PC-3 (cell line): ENCODE measurements around the gene GCM1. TPM values are rescaled to one million over a fixed set of nuclear protein-coding genes. Genes with fewer than 3 reads are reported as not detected.

Source experiments
- ATAC-seq: fragments of 200-7000 bp; cut with Tn5 transposase; 2 replicates; pipeline ENCODE4 v1.9.1; 2020; ENCODE audit warnings: mild to moderate bottlenecking, moderate library complexity
- BruUV-seq: library from RNA; stranded (reverse); fragments of 400-500 nt; replicated peaks from 2 replicates; lab custom pipeline; 2021; lab: Mats Ljungman, UMichigan
- CTCF ChIA-PET: fragments of 300-600 bp; sonication (Branson Sonifier 250); formaldehyde crosslinking; loops from one replicate; lab custom pipeline; 2022; ENCODE audit warnings: antibody characterized with exemption; lab: Charles Lee
- POLR2A ChIA-PET: fragments of 300-600 bp; sonication (Branson Sonifier 250); formaldehyde crosslinking; loops from one replicate; lab custom pipeline; 2022; ENCODE audit warnings: antibody characterized with exemption; ENCODE audit not compliant: unreplicated experiment; lab: Charles Lee
- DNase-seq: peaks from one replicate; pipeline ENCODE4 v3.0.0-alpha.2; 2015
- H2AFZ ChIP-seq: fragments of 300-600 bp; sonication (generic); 2 replicates; pipeline ENCODE4 v1.6.0; 2016; ENCODE audit warnings: antibody characterized with exemption, low read length
- H3F3A ChIP-seq: fragments of 300-600 bp; sonication (generic); one replicate; pipeline ENCODE4 v1.6.0; 2017; ENCODE audit warnings: antibody characterized with exemption, low read length, control low read depth, mild to moderate bottlenecking; ENCODE audit not compliant: unreplicated experiment
- H3K27ac ChIP-seq: fragments of 300-600 bp; sonication (generic); 2 replicates; pipeline ENCODE4 v1.5.1; 2016; ENCODE audit warnings: mild to moderate bottlenecking, low read length
- H3K27me3 ChIP-seq: fragments of 300-600 bp; sonication (generic); 2 replicates; pipeline ENCODE4 v1.6.1; 2016; ENCODE audit warnings: low read length, mixed read lengths
- H3K36me3 ChIP-seq: fragments of 300-600 bp; sonication (generic); 2 replicates; pipeline ENCODE4 v1.6.1; 2016; ENCODE audit warnings: low read depth, mixed run types, low read length, mixed read lengths
- H3K4me1 ChIP-seq: fragments of 300-600 bp; sonication (generic); 2 replicates; pipeline ENCODE4 v1.5.1; 2016; ENCODE audit warnings: low read length; ENCODE audit not compliant: insufficient read depth
- H3K4me2 ChIP-seq: fragments of 300-600 bp; sonication (generic); 2 replicates; pipeline ENCODE4 v1.6.0; 2016; ENCODE audit warnings: low read length
- H3K4me3 ChIP-seq: fragments of 300-600 bp; sonication (generic); 2 replicates; pipeline ENCODE4 v1.5.1; 2016; ENCODE audit warnings: mild to moderate bottlenecking, low read length, mixed read lengths
- H3K79me2 ChIP-seq: fragments of 300-600 bp; sonication (generic); 2 replicates; pipeline ENCODE4 v1.6.1; 2017; ENCODE audit warnings: low read length, mixed read lengths
- H3K9ac ChIP-seq: fragments of 300-600 bp; sonication (generic); 2 replicates; pipeline ENCODE4 v1.6.0; 2016; ENCODE audit warnings: mild to moderate bottlenecking, low read length
- H3K9me2 ChIP-seq: fragments of 300-600 bp; sonication (generic); replicated peaks from 2 replicates; pipeline ENCODE4 v1.6.1; 2016; ENCODE audit warnings: mixed run types, low read length, mixed read lengths
- H3K9me3 ChIP-seq: fragments of 300-600 bp; sonication (generic); 2 replicates; pipeline ENCODE4 v1.6.1; 2016; ENCODE audit warnings: low read length, mixed read lengths
- H4K20me1 ChIP-seq: fragments of 300-600 bp; sonication (generic); 2 replicates; pipeline ENCODE4 v1.6.1; 2016; ENCODE audit warnings: low read length, mixed read lengths
- EZH2 ChIP-seq: fragments of 300-600 bp; sonication (generic); IDR thresholded peaks from one replicate; pipeline ENCODE4 v1.6.1; 2017; ENCODE audit warnings: antibody characterized with exemption, mild to moderate bottlenecking, low read length; ENCODE audit not compliant: unreplicated experiment
- EZH2phosphoT487 ChIP-seq: fragments of 300-600 bp; sonication (generic); IDR thresholded peaks from 2 replicates; pipeline ENCODE4 v1.6.1; 2018; ENCODE audit warnings: mild to moderate bottlenecking, antibody characterized with exemption, low read length, borderline replicate concordance
- intact Hi-C: fragments of 100-400 bp; cut with micrococcal nuclease; formaldehyde crosslinking; loops from 2 replicates; pipeline ENCODE4 v1.9.0; 2023
- total RNA-seq: library from RNA; depleted of rRNA; stranded (reverse); fragments of >200 nt; gene quantifications from 2 replicates; pipeline ENCODE4 v1.2.3, GENCODE V29; 2014
- TF ChIP-seq, protein P1 (sequence below): fragments of 300-600 bp; sonication (generic); conservative IDR thresholded peaks from 2 replicates; pipeline ENCODE4 v1.5.1; 2017; ENCODE audit warnings: antibody characterized with exemption, low read depth, mild to moderate bottlenecking, low read length

GCM1 gene
- total RNA-seq, 1 experiment from 2014 or later = not detected

DNA sequence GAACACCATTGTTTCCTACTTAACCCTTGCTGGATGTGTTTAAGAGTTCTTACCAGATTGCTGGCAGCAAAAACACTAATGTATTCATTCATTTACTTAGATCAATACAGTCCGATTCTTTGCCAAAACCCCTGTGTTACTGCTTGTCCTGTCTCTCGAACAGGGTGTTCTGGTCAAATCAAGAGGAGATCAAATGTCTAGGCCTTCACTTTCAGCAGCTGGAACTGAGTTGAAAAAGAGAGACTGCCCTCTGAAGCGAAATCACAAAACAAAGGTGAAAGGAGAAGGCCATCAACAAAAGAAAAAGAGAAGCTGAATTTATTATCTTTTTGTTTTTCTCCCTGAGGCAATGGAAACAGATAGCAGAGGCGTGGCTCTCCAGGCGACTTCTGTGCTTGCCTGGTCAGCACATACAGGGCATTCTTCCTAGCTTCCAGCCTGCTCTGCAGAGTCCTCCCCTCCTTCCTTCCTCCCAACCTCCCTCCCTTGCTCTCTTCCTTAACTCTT, 44.1 kb upstream of the GCM1 start:
- Histone ChIP-seq H4K20me1 (no peaks in the 10 kb centered on the region), H3K27ac (no peak overlapping the region), H3K36me3 (no peaks in the 10 kb centered on the region), H3K9me2 (no peaks in the 10 kb centered on the region), H2AFZ (no peak overlapping the region), H3K4me3 (no peak overlapping the region), H3F3A (no peaks in the 10 kb centered on the region), H3K9ac (no peak overlapping the region), H3K4me1 (no peaks in the 10 kb centered on the region), H3K27me3 (no peaks in the 10 kb centered on the region), H3K9me3 (no peaks in the 10 kb centered on the region), H3K79me2 (no peaks in the 10 kb centered on the region), H3K4me2 (no peak overlapping the region)
- TF ChIP-seq EZH2 = no peak
- TF ChIP-seq, protein P1, sequence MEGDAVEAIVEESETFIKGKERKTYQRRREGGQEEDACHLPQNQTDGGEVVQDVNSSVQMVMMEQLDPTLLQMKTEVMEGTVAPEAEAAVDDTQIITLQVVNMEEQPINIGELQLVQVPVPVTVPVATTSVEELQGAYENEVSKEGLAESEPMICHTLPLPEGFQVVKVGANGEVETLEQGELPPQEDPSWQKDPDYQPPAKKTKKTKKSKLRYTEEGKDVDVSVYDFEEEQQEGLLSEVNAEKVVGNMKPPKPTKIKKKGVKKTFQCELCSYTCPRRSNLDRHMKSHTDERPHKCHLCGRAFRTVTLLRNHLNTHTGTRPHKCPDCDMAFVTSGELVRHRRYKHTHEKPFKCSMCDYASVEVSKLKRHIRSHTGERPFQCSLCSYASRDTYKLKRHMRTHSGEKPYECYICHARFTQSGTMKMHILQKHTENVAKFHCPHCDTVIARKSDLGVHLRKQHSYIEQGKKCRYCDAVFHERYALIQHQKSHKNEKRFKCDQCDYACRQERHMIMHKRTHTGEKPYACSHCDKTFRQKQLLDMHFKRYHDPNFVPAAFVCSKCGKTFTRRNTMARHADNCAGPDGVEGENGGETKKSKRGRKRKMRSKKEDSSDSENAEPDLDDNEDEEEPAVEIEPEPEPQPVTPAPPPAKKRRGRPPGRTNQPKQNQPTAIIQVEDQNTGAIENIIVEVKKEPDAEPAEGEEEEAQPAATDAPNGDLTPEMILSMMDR = no peak
- no peak for TF ChIP-seq EZH2phosphoT487
- POLR2A ChIA-PET = no interaction called here
- intact Hi-C loops = no loop called here
- BruUV-seq = no TSS peak
- no peak for DNase-seq
- peak; percentile 57; the same call in 1 of the 2 replicates for ATAC-seq
- CTCF ChIA-PET = no interaction called here

GRCh38 chr6:53189554-53189953, 40.9 kb upstream of the GCM1 start:
- no peak overlapping the region for H3K4me2 ChIP-seq
- no peak overlapping the region for H3K4me3 ChIP-seq
- H3K27me3 ChIP-seq = no peaks in the 10 kb centered on the region
- H3K36me3 ChIP-seq = no peaks in the 10 kb centered on the region
- H3K9me3 ChIP-seq = no peaks in the 10 kb centered on the region
- ChIA-PET POLR2A (no interaction called here), CTCF (interaction anchor here (0.7 kb wide), 1 partner anchor 307 kb away, joined by 3 read pairs; no protein-coding TSS in a partner anchor)
- H3K27ac ChIP-seq = no peak overlapping the region
- no peaks in the 10 kb centered on the region for H4K20me1 ChIP-seq
- H3F3A ChIP-seq = no peaks in the 10 kb centered on the region
- no peak for ATAC-seq
- H3K9me2 ChIP-seq = no peaks in the 10 kb centered on the region
- H2AFZ ChIP-seq = no peak overlapping the region
- no TSS peak for BruUV-seq
- intact Hi-C loops = no loop called here
- no peaks in the 10 kb centered on the region for H3K4me1 ChIP-seq
- H3K79me2 ChIP-seq = no peaks in the 10 kb centered on the region
- TF ChIP-seq, protein P1 = no peak
- no peak overlapping the region for H3K9ac ChIP-seq
- no peak for DNase-seq

- Histone ChIP-seq H2AFZ (no peak overlapping the region), H3K36me3 (no peaks in the 10 kb centered on the region)
Observed at GRCh38 chr6:53188833-53189232, 40.2 kb upstream of the GCM1 start.

More at GRCh38 chr6:53188833-53189232, 40.2 kb upstream of the GCM1 start:
- H3K9ac ChIP-seq = no peak overlapping the region
- no peaks in the 10 kb centered on the region for H3K9me2 ChIP-seq
- no peak overlapping the region for H3K4me3 ChIP-seq
- no peaks in the 10 kb centered on the region for H3K4me1 ChIP-seq
- H3K9me3 ChIP-seq = no peaks in the 10 kb centered on the region
- BruUV-seq = no TSS peak
- no peaks in the 10 kb centered on the region for H3K79me2 ChIP-seq
- DNase-seq (no peak), ATAC-seq (no peak)
- H4K20me1 ChIP-seq = no peaks in the 10 kb centered on the region
- H3K27me3 ChIP-seq = no peaks in the 10 kb centered on the region
- CTCF ChIA-PET = no interaction called here
- no peak for TF ChIP-seq EZH2
- TF ChIP-seq, protein P1 = no peak
- no peak for TF ChIP-seq EZH2phosphoT487
- no peaks in the 10 kb centered on the region for H3F3A ChIP-seq
- POLR2A ChIA-PET = no interaction called here
- intact Hi-C loops = no loop called here
- no peak overlapping the region for H3K4me2 ChIP-seq
- no peak overlapping the region for H3K27ac ChIP-seq
